ENCODE measurements around the gene DIDO1.
"Not testable (repeated sequence)": the region's sequence is repeated elsewhere in the genome, so short reads cannot be mapped to it uniquely, and the experiment has no call there.

The DIDO1 gene

DNA sequence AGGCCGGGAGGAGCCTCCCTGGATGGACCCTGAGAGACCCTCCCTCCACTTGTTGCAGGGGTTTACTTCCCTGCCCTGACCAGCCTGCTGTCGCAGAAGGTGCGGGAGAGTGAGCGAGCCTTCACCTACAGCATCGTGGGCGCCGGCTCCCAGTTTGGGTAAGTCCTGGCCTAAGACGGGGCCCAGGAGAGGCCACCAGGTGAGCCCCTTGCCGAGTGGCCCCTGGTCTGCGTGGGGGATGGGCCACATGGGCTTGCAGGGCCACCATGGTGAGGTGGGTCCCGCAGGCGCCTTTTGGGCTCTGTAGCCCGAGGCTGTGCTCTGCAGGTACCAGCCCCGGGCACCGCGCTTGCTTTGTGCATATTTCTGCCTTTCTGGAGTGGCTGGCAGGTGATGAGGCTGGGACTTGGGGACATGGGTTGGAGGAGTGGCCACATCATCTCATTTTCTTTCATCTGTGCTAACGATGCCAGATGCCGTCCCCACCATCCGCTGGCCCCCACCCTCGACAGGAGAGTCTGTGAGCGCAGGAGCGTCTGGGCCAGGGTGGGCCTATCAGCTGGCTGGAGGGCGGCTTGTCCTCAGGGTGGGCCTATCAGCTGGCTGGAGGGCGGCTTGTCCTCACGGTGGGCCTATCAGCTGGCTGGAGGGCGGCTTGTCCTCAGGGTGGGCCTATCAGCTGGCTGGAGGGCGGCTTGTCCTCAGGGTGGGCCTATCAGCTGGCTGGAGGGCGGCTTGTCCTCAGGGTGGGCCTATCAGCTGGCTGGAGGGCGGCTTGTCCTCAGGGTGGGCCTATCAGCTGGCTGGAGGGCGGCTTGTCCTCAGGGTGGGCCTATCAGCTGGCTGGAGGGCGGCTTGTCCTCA is 34.4 kb upstream of the DIDO1 start:
- H3K27me3 ChIP-seq (ENCODE audit: low read depth, low read length); H3K27ac ChIP-seq (ENCODE audit: low read length); H3K4me3 ChIP-seq (ENCODE audit: low read depth in 1 of 2, low read length in 2 of 2); H3K9me3 ChIP-seq (ENCODE audit: control insufficient read depth in 1 of 2, low read length in 2 of 2); H3K4me1 ChIP-seq (ENCODE audit: control insufficient read depth in 1 of 2, insufficient read depth in 2 of 2, low read length in 2 of 2): not testable (repeated sequence)
- H3K36me3 ChIP-seq (ENCODE audit: control insufficient read depth in 1 of 2, insufficient read depth in 2 of 2, low read length in 2 of 2), result peaks cover 0 to 26% of the 10 kb centered on the region in 2 donors

DNA sequence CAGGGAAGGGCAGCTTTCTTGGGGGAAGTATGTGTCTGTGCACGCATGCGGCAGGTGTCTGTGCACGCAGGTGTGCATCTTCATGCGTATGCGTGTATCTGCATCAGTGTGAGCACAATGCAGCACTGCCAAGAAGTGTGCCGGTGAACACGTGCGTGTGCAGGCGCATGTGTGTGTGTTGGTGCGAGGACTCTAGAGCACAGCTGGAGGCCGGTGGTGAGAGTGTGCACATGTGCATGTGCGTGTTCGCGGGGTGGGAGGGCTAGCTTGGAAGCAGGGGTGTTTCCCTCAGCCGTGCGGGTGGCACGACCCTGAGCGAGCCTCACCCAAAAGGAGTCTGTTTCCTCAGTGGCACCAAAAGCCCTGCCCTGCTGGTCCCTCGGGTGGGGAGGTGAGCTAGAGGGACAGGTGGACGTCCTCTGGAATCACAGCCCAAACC is 33.7 kb upstream of the DIDO1 start:
- H3K4me3 ChIP-seq (ENCODE audit: low read depth in 1 of 2, low read length in 2 of 2), result no peak overlapping the region
- no peaks in the 10 kb centered on the region for H3K27me3 ChIP-seq (ENCODE audit: low read depth, low read length)
- no peaks in the 10 kb centered on the region for H3K4me1 ChIP-seq (ENCODE audit: control insufficient read depth in 1 of 2, insufficient read depth in 2 of 2, low read length in 2 of 2)
- H3K9me3 ChIP-seq (ENCODE audit: control insufficient read depth in 1 of 2, low read length in 2 of 2), result no peaks in the 10 kb centered on the region
- H3K27ac ChIP-seq (ENCODE audit: low read length), result no peak overlapping the region
- peaks cover 0 to 20% of the 10 kb centered on the region in 2 donors for H3K36me3 ChIP-seq (ENCODE audit: control insufficient read depth in 1 of 2, insufficient read depth in 2 of 2, low read length in 2 of 2)

DNA sequence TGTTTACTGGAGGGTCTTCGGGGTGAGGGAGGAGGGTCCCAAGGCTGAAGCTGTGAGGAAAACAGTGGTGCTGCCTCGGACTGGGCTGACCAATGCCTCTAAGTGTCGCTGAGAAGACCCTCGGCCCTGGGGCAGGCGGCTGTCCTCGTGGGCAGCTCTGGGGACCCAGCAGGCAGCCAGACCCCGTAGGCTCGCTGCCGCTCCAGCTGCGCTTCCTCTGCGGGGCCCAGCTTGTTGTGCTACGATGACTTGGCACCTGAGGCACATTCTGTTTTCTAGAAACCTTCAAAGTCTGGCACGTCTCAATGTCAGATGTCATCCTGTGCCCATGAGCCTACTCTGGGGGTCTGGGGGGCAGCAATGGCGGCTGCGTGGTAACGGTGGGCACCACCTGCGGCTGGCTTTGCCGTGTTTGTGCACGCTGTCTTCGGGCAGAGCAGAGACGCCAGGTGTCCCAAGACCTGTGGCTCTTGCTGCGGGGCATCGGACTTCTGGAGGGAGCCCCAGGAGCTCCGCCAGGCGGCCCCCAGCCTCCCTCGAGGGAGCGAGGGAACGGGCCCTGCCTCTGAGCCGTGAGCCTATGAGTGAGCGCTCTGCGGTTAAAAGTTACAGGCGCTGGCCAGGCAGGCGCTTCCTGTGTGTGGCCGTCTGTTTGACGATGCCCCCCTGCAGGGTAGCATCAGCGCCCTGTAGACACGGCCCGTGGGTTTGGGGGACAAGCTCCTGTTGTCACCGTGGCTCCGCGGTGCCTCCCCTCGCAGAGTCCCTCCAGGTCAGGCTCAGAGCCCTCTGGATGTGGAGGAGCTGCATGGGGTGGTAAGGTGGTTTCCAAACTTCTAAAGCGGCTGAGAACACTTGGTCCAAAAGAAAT is 33.0 kb upstream of the DIDO1 start:
- no peaks in the 10 kb centered on the region for H3K9me3 ChIP-seq (ENCODE audit: control insufficient read depth in 1 of 2, low read length in 2 of 2)
- H3K27ac ChIP-seq (ENCODE audit: low read length), result no peak overlapping the region
- H3K4me3 ChIP-seq (ENCODE audit: low read depth in 1 of 2, low read length in 2 of 2), result no peak overlapping the region
- peaks cover 0 to 3% of the 10 kb centered on the region in 2 donors for H3K4me1 ChIP-seq (ENCODE audit: control insufficient read depth in 1 of 2, insufficient read depth in 2 of 2, low read length in 2 of 2)
- no peaks in the 10 kb centered on the region for H3K27me3 ChIP-seq (ENCODE audit: low read depth, low read length)
- H3K36me3 ChIP-seq (ENCODE audit: control insufficient read depth in 1 of 2, insufficient read depth in 2 of 2, low read length in 2 of 2), result peaks cover 0 to 13% of the 10 kb centered on the region in 2 donors

DNA sequence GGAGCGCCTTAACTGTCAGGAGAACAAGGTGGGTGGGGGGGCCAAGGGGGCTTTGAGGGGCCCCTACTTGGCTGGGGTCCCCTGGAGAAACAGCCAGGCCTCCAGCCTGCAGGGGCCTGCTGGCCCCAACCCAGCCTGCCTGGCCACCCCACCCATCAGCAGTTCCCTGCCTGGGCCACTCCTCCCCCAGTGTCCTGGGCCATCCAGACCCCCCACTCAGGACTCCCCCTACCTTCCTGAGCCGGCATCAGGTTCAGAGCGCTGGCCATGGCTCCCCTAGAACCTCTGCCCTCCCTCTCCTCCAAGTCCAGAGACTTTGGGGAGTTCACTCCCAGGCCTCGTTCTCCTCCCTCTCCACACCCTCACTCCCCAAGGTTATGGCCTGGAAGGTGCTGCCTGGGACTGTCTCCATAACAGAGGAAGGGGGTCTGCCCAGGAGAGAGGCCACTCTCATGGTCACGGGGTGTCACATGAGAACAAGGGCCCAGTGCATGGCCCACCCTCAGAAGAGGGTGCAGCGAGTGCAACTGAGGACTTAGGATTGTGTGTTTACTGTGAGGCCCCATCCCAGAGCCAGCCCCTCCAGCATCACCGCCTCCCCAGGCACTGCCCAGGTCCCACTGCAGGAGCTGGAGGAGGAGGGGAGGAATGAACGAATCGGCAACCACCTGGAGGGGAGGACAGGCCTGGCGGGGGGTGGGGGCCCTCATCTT is 32.2 kb upstream of the DIDO1 start:
- Histone ChIP-seq H3K27ac (ENCODE audit: low read length) (no peak overlapping the region), H3K4me1 (ENCODE audit: control insufficient read depth in 1 of 2, insufficient read depth in 2 of 2, low read length in 2 of 2) (peaks cover 2 to 11% of the 10 kb centered on the region in 2 donors), H3K4me3 (ENCODE audit: low read depth in 1 of 2, low read length in 2 of 2) (no peak overlapping the region), H3K27me3 (ENCODE audit: low read depth, low read length) (no peaks in the 10 kb centered on the region), H3K36me3 (ENCODE audit: control insufficient read depth in 1 of 2, insufficient read depth in 2 of 2, low read length in 2 of 2) (peaks cover 0 to 8% of the 10 kb centered on the region in 2 donors), H3K9me3 (ENCODE audit: control insufficient read depth in 1 of 2, low read length in 2 of 2) (no peaks in the 10 kb centered on the region)

DNA sequence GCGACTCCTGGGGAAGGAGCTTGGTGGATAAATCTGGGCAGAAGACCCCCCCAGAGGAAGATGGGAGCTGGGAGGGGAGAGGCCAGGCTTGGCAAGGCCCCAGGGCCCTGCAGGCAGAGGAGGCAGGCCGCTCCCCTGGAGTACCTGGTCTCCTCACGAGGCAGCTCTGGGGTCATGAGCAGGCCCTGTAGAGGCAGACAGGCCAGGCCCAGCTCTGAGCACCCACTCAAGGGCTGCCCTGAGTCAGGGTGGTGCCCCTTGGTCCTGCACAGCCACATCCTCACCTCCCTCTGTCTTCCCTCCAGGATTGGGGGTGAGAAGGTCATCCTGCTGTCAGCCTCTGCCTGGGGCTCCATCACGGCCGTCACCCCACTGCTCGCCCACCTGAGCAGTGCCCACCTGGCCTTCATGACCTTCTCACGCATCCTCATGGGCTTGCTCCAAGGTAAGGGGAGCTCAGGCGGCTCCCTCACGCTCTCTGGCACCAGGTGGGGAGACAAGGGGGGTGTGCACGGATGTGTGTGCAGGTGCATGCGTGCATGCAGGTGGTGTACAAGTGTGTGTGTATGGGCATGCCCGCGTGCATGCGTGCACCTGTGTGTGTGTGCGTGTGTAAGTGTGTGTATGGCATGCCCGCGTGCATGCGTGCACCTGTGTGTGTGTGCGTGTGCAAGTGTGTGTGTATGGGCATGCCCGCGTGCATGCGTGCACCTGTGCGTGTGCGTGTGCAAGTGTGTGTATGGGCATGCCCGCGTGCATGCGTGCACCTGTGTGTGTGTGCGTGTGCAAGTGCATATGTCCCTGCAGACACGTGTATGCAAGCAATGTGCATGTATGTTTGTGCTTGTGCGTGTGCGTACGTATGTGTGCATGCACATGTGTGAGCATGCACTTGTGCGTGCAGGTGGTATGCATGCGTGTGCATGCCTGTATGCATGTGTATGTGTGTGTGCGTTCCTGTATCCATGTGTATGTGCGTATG is 31.1 kb upstream of the DIDO1 start:
- Histone ChIP-seq H3K4me3 (ENCODE audit: low read depth in 1 of 2, low read length in 2 of 2) (no peak overlapping the region), H3K9me3 (ENCODE audit: control insufficient read depth in 1 of 2, low read length in 2 of 2) (no peaks in the 10 kb centered on the region), H3K36me3 (ENCODE audit: control insufficient read depth in 1 of 2, insufficient read depth in 2 of 2, low read length in 2 of 2) (peaks cover 0 to 3% of the 10 kb centered on the region in 2 donors), H3K27ac (ENCODE audit: low read length) (no peak overlapping the region), H3K27me3 (ENCODE audit: low read depth, low read length) (no peaks in the 10 kb centered on the region), H3K4me1 (ENCODE audit: control insufficient read depth in 1 of 2, insufficient read depth in 2 of 2, low read length in 2 of 2) (peaks cover 9 to 19% of the 10 kb centered on the region in 2 donors)

DNA sequence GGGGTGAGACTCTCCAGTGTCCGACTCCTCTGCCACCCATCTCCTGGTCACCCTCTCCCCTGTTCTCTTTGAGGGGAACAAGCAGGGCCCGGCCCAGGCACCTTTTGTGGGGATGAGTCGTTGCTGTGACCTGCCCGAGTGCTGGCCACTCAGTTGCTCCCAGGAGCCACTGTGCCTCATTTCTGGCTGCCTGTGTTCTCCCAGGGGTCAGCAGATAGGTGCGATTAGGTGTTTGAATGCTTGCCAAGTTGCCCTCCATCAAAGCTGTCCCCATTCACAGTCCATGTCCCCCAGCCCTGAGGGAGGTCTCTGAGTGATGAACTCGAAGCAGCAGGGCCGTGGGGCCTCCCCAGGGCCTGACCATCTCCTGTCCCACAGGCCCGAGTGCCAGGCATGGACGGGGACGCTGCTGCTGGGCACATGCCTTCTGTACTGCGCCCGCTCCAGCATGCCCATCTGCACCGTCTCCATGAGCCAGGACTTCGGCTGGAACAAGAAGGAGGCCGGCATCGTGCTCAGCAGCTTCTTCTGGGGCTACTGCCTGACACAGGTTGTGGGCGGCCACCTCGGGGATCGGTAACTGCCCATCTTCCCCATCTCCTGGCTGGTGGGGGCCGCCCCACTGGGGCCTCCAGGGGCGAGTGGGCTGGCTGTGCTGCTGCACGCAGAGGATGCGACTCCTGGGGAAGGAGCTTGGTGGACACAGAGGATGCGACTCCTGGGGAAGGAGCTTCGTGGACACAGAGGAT is 30.3 kb upstream of the DIDO1 start:
- Histone ChIP-seq H3K27me3 (ENCODE audit: low read depth, low read length) (no peaks in the 10 kb centered on the region), H3K4me1 (ENCODE audit: control insufficient read depth in 1 of 2, insufficient read depth in 2 of 2, low read length in 2 of 2) (peaks cover 9 to 28% of the 10 kb centered on the region in 2 donors), H3K36me3 (ENCODE audit: control insufficient read depth in 1 of 2, insufficient read depth in 2 of 2, low read length in 2 of 2) (no peaks in the 10 kb centered on the region), H3K4me3 (ENCODE audit: low read depth in 1 of 2, low read length in 2 of 2) (no peak overlapping the region), H3K9me3 (ENCODE audit: control insufficient read depth in 1 of 2, low read length in 2 of 2) (no peaks in the 10 kb centered on the region), H3K27ac (ENCODE audit: low read length) (no peak overlapping the region)

DNA sequence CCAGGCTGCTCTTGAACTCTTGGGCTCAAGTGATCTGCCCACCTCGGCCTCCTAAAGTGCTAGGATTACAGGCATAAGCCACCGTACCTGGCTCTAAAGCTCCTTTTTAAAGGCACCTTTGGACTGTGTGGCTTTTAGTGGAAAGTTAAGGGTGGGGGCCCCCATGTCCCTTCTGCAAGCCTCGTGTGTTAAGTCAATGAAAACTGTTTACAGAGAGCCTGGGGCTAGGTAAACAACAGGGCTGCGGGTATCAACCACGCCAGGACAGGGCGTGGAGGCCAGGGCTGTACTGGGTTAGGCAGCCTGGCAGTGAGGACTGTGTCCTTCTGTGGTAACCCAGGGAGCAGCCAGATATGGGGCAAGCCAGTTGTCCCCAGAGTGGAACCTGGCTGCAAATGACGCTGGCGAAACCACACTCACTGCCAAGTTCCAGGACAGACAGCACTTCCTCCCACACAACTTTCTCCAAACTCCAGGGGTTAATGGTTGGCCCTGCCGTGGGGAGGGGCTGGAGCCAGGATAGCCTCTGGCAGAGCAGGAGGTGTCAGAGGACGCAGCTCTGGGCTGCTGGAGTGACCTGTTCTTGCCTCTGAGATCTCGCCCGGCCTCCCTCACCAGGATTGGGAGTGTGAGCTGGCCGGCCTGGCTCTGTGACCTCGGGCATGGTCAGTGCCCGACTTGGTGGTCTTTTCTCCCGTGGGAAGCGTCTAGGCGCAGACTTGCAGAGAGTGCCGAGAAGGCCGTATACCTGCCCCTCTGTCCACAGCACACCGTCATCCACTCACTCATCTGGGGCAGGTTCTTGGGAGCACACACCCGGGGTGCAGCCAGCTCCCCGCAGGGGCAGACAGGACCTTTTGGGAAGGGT is 29.4 kb upstream of the DIDO1 start:
- H3K4me3 ChIP-seq (ENCODE audit: low read depth in 1 of 2, low read length in 2 of 2), result no peak overlapping the region
- no peaks in the 10 kb centered on the region for H3K9me3 ChIP-seq (ENCODE audit: control insufficient read depth in 1 of 2, low read length in 2 of 2)
- no peaks in the 10 kb centered on the region for H3K27me3 ChIP-seq (ENCODE audit: low read depth, low read length)
- H3K27ac ChIP-seq (ENCODE audit: low read length), result no peak overlapping the region
- peaks cover 9 to 28% of the 10 kb centered on the region in 2 donors for H3K4me1 ChIP-seq (ENCODE audit: control insufficient read depth in 1 of 2, insufficient read depth in 2 of 2, low read length in 2 of 2)
- H3K36me3 ChIP-seq (ENCODE audit: control insufficient read depth in 1 of 2, insufficient read depth in 2 of 2, low read length in 2 of 2), result no peaks in the 10 kb centered on the region

DNA sequence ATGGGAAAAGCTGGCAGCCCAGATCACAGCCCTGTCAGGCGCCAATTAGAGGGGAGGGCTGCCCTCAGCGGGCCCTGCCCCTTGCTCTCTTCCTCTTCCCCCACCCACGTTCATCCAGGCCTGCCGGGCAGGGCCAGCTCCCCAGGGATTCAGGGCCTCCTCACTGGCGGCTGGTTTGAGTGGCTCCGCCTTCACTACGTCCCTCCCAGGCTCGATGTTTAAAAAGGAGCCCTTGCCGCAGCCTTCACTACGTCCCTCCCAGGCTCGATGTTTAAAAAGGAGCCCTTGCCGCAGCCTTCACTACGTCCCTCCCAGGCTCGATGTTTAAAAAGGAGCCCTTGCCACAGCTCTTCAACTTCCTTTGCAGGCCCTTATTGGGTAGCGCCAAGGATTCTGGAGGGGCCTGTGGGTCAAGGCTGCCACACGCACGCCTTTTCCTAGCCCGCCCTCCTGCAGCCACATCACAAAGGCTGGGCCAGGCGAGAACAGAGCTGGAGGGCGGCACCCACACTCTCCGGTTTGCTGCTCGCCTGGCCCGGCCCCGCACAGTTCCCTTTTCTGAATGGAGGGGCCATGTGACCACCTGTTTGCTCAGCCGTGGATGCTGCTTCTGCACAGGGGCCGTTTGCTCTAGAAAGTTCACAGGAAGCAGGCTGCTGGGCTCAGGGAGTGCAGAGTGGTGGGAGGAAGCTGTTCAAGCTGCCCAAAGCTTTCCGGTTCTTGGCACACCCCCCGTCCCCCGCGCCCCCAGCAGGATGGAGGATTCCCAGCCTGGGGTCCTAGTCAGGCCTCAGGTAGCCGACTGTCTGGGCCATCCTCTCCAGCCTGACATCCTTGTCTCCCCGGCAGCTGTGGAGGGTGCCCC is 27.8 kb upstream of the DIDO1 start:
- no peaks in the 10 kb centered on the region for H3K27me3 ChIP-seq (ENCODE audit: low read depth, low read length)
- peak overlapping the region; percentile 91 for H3K27ac ChIP-seq (ENCODE audit: low read length)
- H3K9me3 ChIP-seq (ENCODE audit: control insufficient read depth in 1 of 2, low read length in 2 of 2), result no peaks in the 10 kb centered on the region
- H3K36me3 ChIP-seq (ENCODE audit: control insufficient read depth in 1 of 2, insufficient read depth in 2 of 2, low read length in 2 of 2), result peaks cover 2% of the 10 kb centered on the region in 2 donors
- peak overlapping the region; percentile 52 for H3K4me3 ChIP-seq (ENCODE audit: low read depth in 1 of 2, low read length in 2 of 2)
- H3K4me1 ChIP-seq (ENCODE audit: control insufficient read depth in 1 of 2, insufficient read depth in 2 of 2, low read length in 2 of 2), result peaks cover 9 to 28% of the 10 kb centered on the region in 2 donors

Data from muscle layer of duodenum (tissue), 2 donors.